GM19025 (cell line): ENCODE measurements around the gene ARID1B.

Experiments used
- ATAC-seq: cut with Tn5 transposase; IDR thresholded peaks from one replicate; pipeline ENCODE4 v1.9.1; 2021; ENCODE audit warnings: mild to moderate bottlenecking, low read depth, moderate library complexity; ENCODE audit not compliant: unreplicated experiment

The ARID1B gene

GRCh38 chr6:157187182-157188083, 410.3 kb downstream of the ARID1B start:
- no peak for ATAC-seq

- no peak for ATAC-seq
These were observed 411.0 kb downstream of the ARID1B start for GRCh38 chr6:157188213-157188612.

- no peak for ATAC-seq
These were observed 416.3 kb downstream of the ARID1B start for GRCh38 chr6:157193443-157193996.

GRCh38 chr6:157194110-157194509, 416.9 kb downstream of the ARID1B start:
- ATAC-seq = no peak

GRCh38 chr6:157194643-157195042, 417.5 kb downstream of the ARID1B start:
- ATAC-seq = no peak

- ATAC-seq = no peak
These were observed 419.2 kb downstream of the ARID1B start for GRCh38 chr6:157196391-157196790.

- no peak for ATAC-seq
These were observed 421.5 kb downstream of the ARID1B start for GRCh38 chr6:157198425-157199279.

- no peak for ATAC-seq
These were observed 422.9 kb downstream of the ARID1B start for GRCh38 chr6:157200117-157200516.

- no peak for ATAC-seq
These were observed 423.4 kb downstream of the ARID1B start for GRCh38 chr6:157200611-157201010.

GRCh38 chr6:157201083-157201482, 423.9 kb downstream of the ARID1B start:
- ATAC-seq = no peak

GRCh38 chr6:157203312-157203744, 426.1 kb downstream of the ARID1B start:
- peak; percentile 99 for ATAC-seq

- ATAC-seq = no peak
These were observed 426.6 kb downstream of the ARID1B start for GRCh38 chr6:157203764-157204163.

GRCh38 chr6:157205473-157206358, 428.5 kb downstream of the ARID1B start:
- no peak for ATAC-seq

GRCh38 chr6:157206359-157206815, 429.2 kb downstream of the ARID1B start:
- no peak for ATAC-seq

- ATAC-seq = no peak
These were observed 430.4 kb downstream of the ARID1B start for GRCh38 chr6:157207521-157208076.

GRCh38 chr6:157209865-157210530, 432.8 kb downstream of the ARID1B start:
- no peak for ATAC-seq

GRCh38 chr6:157210954-157211353, 433.8 kb downstream of the ARID1B start:
- ATAC-seq = no peak

- no peak for ATAC-seq
These were observed 434.7 kb downstream of the ARID1B start for GRCh38 chr6:157211603-157212455.
